ENCODE measurements around the gene NXPH2. TPM values are rescaled to one million over a fixed set of nuclear protein-coding genes. Genes with fewer than 3 reads are reported as not detected.
"Not testable (repeated sequence)": the region's sequence is repeated elsewhere in the genome, so short reads cannot be mapped to it uniquely, and the experiment has no call there.

Gene NXPH2
- total RNA-seq, 1 donor from 2014 or later, result not detected

DNA sequence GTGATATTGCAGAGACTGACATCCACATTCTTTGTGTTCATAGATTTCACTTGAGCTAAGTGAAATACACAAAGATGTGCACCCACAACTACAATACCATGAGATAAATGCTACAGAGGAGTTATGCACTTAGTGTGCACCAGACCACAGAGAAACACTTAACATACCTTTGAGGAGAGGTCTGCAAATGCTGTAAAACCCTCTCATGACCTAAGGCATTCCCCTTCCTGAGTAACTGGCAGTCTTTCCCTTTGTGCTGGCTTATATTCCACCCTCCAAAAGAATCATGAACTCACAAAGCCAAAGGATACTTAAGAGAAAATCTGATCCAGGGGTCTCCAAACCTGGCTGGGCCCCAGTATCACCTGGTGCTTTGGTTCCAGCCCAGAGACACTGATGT lies 16.2 kb downstream of the NXPH2 start:
- DNase-seq, result no peak
- no peak for ATAC-seq (ENCODE audit: poor library complexity)
- intact Hi-C loops (cut with DNase I), result no loop called here

DNA sequence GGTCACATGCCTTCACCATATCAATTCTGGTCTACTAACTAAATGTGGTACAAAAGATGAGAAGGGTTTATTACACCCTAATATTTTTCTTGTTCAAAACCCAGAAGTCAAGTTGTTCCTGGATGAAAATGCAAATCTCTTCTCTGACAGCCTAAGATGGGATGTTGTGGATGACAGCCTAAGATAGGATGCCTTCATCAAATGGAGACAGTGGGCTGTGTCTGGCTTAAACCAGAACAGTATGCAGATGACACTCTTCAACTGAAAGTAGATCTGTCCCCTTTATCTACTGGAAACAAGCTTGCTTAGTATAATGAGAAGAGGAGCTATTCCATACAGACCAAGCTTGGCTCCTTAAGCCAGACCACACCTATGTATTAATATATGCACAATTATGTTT lies 17.7 kb downstream of the NXPH2 start:
- intact Hi-C loops (cut with DNase I), result no loop called here
- no peak for DNase-seq
- no peak for ATAC-seq (ENCODE audit: poor library complexity)

DNA sequence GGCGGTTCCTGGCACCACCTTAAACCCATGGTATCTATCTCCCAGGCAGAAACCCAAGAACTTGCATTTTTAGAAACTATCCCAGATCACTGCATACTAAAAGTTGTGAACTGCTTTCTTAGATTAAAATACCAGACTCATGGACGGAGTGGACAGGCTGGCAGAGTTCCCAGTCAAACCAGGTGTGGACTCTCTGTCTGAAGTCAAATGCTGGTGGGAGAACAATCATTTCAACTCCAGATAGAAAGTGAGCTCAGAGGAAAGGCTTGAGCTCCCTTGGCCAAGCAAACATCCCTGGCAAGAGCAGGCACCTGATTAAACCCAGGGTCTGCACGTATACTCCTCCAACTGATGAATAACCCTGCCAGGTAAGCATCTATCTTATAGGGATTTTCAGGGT lies 19.5 kb downstream of the NXPH2 start:
- no peak for ATAC-seq (ENCODE audit: poor library complexity)
- intact Hi-C loops (cut with DNase I), result no loop called here
- DNase-seq, result no peak

DNA sequence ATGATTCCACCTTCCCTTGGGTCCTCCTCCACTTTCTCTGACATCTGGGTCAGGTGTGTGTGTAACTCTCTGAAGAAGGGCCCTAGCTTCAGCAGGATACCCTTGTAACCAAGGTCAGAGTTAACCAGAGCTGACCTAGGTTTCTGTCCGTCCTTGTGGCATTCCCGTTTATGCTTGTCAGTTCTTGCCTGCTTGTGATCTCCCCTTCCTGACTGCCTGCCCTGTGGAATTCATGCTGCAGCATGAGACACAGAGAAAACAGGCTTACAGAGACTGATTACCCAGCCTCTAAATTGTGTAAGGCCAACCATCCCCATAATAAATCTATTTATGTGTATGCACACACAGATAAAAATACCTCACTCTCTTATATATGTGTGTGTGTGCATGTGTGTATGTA lies 22.8 kb downstream of the NXPH2 start:
- ATAC-seq (ENCODE audit: poor library complexity) (no peak), DNase-seq (no peak)
- intact Hi-C loops (cut with DNase I), result no loop called here

DNA sequence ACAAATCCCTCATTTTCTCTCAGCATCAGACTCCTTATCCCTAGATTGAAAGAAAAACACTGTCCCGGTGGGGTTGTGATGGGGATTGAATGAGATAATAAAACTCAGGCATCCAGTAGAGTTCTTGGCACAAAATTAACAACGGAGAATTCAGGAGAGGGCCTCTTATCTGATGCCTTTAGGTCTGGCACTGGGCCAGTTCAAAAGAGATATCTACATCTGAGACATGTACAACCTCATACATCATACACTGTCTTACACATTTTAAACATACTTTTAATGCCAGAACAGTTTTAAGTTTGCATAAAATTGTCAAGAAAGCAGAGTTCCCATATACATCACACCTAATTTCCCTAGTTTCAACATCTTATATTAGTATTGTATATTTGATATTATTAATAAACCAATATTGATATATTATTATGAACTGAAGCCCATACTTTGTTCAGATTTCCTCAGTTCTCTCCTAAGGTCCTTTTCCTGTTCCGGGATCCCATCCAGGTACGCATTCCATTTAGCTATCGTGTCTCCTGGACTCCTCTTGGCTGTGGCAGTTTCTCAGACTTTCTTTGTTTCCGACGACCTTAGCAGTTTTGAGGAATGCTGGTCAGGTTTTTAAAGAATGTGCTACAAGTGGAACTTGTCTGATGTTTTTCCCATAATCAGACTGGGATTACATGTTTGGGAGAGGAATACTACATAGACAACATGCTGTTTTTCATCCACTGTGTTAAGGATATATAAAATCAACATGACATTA lies 27.8 kb downstream of the NXPH2 start:
- no peak for DNase-seq
- ATAC-seq (ENCODE audit: poor library complexity), result no peak
- intact Hi-C loops (cut with DNase I), result no loop called here

DNA sequence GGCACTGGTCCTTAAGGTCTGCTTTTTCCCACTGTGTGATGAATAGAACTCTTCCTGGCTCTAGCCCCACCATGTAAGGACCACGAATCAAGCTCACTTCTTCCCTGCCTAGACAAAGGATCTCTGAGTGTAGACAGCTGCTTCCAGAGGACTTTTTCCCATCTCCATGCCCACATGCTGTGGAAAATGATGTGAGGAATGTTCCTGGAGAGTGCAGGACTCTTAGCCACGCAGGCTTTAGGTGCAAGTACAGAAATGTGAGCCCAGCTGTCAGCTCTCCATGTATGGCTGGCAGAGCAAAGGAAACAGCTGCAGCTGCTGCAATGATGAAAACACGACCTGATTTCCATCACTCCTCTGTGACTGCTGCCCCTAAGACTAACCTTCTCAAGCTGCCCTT lies 35.5 kb downstream of the NXPH2 start:
- intact Hi-C loops (cut with DNase I), result no loop called here
- DNase-seq (no peak), ATAC-seq (ENCODE audit: poor library complexity) (no peak)

DNA sequence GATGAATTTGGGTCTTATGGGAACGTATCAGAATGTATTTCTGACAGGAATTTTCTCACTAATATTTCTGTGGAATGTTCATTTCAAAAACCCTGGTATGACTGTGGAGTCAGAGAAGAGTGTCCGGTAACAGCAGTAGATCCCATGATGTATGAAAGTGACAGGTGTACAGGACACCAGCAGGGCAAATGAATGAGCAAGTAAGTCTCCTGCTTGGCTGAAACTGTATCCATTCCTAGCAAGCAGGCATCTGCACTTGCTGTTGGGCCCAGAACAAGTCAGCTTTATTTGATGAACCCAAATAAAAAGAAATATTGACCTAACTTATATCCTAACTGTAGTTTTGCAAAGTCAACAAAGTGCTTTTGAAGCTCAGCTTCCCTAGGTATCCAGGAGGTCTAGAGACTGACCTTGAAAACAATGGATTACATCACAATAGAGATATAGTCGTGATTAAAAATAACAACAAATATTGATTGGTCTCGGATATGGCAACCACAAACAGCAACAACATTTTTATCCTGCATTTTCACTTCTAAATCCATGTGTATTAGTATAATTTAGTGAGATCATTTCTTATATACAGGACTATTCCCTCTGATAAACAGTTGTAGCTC lies 37.6 kb downstream of the NXPH2 start:
- no peak for DNase-seq
- intact Hi-C loops (cut with DNase I), result no loop called here
- ATAC-seq (ENCODE audit: poor library complexity), result no peak

DNA sequence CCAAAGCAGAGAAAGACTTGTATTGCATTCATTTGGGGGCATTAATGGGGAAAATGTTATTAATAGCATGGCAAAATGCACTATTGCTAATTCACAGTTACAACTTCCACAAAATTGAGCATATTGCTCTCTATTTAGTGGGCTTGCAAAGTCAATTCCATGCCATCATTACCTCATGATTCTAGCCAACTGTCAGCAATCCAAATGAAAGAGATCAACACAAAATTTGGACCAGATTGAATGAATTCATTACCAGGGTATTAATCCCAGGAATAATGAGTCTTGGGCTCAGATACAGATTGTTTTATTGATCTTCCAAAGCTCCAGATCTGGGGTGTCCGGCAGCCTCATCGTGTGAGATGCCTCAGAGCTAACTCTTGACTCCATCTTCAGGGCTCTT lies 38.3 kb downstream of the NXPH2 start:
- intact Hi-C loops (cut with DNase I), result no loop called here
- DNase-seq (no peak), ATAC-seq (ENCODE audit: poor library complexity) (no peak)

DNA sequence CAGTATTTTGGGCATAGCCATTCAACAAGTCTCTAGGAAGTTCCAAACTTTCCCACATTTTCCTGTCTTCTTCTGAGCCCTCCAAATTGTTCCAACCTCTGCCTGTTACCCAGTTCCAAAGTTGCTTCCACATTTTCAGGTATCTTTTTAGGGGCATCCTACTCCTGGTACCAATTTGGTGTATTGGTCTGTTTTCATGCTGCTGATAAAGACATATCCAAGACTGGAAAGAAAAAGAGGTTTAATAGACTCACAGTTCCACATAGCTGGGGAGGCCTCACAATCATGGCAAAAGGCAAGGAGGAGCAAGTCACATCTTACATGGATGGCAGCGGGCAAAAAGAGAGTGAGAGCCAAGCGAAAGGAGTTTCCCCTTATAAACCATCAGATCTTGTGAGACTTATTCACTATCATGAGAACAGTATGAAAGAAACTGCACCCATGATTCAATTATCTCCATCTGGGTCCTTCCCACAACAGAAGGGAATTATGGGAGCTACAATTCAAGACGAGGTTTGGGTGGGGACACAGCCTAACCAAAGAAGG lies 43.1 kb downstream of the NXPH2 start:
- DNase-seq; ATAC-seq (ENCODE audit: poor library complexity); intact Hi-C loops (cut with DNase I): not testable (repeated sequence)

DNA sequence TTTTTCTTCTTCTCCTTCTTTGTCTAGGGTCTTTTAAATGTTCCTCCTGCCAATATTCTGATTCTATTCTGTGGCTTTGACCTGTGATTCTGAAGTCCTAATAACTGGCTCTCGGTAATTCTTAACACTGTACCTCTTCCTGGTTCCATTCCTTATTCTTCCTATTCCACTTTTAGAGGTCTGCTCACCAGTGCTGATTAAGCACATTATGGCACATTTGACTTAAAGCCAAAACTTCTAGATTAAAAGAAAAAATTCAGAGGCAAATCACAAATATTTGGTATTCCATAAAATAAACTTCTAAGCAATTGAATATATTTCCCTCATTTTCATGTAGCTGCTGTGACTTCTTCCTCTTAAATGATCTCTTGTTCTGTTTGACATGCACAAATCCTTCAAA lies 47.5 kb downstream of the NXPH2 start:
- DNase-seq, result no peak
- intact Hi-C loops (cut with DNase I), result no loop called here
- ATAC-seq (ENCODE audit: poor library complexity), result no peak

DNA sequence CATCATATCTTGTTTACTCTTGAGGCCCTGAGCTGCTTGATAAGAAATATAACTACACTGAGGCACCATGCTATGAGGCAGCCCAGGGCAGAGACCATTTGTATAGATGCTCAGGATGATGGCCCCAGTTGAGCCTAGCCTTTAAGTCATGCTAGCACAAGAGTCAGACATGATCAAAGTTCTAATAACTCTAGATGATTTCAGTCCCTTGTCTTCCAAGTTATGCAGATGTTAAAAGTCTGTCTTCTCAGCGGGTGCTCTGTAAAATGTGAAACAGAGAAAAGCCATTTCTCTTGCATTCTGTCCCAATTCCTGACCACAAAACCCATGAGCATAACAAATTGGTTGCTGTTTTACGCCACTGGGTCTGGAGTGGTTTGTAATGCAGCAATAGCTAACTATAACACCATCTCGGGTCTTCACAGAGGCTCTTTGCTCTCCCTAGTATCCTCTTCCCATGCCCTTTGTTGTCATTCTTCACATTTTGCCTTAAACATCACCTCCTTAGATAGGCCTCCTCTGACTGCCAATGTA lies 49.6 kb downstream of the NXPH2 start:
- DNase-seq (no peak), ATAC-seq (ENCODE audit: poor library complexity) (no peak)
- intact Hi-C loops (cut with DNase I), result no loop called here

DNA sequence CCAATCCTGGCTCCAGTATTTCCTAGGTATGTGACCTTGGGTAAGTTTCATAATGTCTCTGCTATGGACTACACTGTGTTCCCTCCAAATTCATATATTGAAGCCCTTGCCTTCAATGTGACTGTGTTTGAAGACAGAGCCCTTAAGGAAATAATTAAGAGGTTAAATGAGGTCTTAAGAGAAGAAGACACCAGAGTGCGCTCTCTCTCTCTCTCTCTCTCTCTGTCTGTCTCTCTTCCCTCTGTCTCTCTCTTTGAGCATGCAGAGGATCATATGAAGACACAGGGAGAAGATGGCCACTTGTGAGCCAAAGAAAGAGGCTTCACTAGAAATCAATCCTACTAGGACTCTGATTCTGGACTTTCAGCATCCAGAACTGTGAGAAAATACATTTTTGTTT lies 52.2 kb downstream of the NXPH2 start:
- intact Hi-C loops (cut with DNase I), result no loop called here
- ATAC-seq (ENCODE audit: poor library complexity), result no peak
- no peak for DNase-seq

DNA sequence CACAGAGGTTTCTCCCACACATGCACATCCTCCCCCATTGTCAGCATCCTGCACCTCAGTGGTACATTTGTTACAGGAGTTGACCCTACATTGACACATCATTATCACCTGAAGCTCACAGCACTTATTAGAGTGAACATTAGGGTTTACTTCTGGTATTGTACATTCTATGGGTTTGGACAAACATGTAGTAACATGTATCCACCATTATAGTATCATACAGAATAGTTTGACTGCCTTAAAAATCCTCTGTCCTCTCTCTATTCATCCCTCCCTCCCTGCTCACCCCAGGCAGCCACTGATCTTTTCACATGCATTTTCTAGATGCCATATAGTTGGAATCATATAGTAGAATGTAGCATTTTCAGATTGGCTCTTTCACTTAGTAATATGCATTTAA lies 53.5 kb downstream of the NXPH2 start:
- DNase-seq, result no peak
- ATAC-seq (ENCODE audit: poor library complexity), result no peak
- intact Hi-C loops (cut with DNase I), result no loop called here

DNA sequence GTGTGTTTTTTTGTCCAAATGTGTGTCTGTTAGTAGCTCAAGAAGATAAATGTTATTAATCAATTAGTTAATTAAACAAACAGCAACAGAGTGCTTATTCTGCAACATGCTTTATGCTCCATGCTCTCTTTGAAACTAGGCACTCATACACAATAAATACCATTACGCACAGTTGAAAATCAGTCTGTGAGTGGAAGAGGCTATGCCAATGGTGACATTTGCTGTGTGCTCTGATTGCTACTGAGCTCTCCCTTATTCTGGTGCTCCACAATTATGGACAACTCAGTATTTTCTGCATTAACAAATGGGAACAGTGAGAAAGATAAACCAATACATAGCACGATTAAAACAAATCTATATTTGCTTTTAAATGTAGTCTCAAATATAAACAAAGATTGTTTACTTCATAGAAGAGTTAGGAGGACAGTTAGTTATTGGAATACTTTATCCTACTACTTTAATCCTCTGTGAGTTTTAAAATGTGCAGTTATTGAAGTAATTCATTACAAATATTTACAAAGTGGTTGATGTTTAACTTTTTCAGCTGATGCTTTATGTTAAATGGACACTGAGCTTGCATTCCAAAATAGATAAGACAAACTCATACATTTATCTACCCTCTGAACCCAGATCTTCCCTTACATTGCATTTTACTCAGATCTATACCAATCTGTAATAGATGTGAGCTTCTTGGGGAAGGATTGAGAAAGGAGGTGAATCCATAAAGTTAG lies 55.3 kb downstream of the NXPH2 start:
- no peak for DNase-seq
- no peak for ATAC-seq (ENCODE audit: poor library complexity)
- intact Hi-C loops (cut with DNase I), result no loop called here

DNA sequence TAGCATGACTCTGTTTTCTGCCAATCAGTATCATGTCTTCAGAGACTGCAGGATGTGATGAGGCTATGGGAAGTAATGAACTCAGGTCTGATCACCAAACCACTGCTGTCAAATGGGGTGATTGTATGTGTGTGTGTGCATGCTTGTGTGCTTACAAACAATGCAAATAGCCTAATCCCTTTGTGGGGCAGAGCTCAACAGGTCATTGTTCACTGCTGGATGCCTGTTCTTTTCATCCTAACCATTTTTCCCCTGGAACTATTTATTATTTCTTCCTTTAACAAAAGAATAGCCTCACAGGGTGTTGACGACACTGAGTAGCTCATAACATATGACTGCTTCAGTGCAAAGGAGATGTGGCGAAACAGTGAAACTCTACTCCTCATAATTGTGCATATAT lies 55.9 kb downstream of the NXPH2 start:
- ATAC-seq (ENCODE audit: poor library complexity) (no peak), DNase-seq (no peak)
- intact Hi-C loops (cut with DNase I), result no loop called here

DNA sequence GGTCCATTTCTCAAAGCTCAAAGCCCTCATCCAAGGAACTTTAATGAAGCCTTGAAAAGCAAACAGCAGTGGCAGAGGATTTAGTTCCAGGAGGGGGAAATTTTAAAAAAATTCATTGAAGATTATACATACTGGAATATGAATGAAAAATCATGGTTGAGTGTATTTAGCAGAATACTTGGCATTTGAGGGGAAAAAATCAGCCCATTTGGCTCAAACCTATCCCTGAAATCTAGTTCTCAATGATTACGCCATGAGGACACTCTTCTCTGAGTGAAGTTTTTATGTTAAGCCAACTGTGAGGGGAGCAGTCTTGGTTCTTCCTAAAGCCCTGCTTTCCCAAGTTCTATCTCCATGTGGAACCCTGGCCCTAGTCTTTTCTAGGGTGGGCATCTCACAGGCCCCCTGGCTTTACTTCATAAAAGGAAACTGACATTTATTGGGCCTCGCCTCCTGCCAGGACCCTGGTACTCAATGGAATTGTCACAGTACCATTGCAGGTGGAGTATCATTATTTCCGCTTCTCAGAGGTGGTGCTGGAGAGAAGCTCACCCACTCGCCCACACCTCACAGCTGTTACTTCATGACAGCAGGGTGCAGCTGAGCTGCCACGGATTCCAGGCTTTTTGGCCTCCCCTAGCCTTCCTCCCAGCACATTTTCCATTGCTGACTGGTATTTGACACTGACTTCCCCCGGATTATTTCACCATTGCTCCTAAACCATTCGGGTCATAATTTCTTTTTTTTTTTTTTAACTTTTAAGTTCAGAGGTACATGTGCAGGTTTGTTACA lies 56.8 kb downstream of the NXPH2 start:
- DNase-seq (no peak), ATAC-seq (ENCODE audit: poor library complexity) (no peak)
- intact Hi-C loops (cut with DNase I), result no loop called here

DNA sequence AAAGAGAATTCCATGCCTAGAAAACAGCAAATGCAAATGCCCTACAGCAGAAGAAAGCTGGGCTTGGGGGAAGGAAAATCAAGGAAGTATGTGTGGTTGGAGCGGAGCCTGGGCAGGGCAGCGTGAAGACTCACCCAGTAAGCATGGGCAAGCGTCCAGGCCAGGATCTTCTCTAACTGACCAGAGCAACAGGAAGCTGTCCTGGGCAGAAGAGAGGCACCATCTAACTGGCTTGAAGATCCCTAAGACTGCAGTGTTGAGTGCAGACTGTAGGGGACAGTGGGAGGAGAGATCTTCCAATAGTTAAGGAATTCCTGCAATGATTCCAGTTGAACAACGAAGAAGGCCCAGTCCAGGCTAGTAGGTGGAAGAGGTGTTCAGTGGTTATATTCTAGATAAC lies 57.9 kb downstream of the NXPH2 start:
- DNase-seq (peak; percentile 40), ATAC-seq (ENCODE audit: poor library complexity) (no peak)
- intact Hi-C loops (cut with DNase I), result no loop called here

DNA sequence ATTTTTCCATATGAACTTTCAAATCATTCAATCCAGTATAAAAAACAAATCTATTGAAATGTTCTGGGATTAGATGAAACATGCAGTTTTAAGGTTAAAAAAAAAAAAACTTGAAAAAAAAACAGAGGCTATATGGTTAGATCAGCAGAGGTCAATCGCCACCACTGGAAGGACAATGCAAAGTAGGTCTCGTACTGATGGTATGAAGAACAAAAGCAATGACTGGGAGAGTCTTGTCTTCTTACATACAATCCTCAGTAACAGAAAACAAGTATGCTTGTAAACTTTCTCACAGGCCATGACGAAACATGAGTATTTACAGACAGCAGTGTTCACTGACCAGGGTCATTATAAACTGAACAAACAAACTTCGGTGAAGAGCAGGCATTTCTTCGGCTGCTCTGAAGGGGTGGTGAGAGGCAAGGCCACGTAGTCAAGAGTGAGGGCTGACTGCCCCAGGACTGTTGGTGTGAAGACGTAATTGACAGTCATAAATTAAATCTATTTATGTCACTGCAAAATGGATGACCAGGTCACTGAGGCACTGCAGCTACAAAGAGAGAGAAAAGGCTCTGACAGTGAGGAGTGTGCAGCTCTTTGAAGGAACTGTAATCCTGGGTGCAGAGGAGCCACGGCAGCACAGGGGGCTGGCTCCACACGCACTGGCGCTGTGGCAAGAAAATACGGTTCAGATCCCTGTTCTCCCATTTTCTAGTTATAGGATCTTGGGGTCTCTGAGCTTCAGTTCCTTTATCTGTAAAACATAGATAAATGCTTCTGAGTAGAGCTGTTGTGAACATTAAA lies 60.0 kb downstream of the NXPH2 start:
- intact Hi-C loops (cut with DNase I), result no loop called here
- no peak for ATAC-seq (ENCODE audit: poor library complexity)
- no peak for DNase-seq
